ENCODE results near the gene YJU2. TPM values are rescaled to one million over a fixed set of nuclear protein-coding genes. Genes with fewer than 3 reads are reported as not detected.

Gene YJU2
- total RNA-seq, 1 experiment from 2014 or later, result 11.0 TPM

DNA sequence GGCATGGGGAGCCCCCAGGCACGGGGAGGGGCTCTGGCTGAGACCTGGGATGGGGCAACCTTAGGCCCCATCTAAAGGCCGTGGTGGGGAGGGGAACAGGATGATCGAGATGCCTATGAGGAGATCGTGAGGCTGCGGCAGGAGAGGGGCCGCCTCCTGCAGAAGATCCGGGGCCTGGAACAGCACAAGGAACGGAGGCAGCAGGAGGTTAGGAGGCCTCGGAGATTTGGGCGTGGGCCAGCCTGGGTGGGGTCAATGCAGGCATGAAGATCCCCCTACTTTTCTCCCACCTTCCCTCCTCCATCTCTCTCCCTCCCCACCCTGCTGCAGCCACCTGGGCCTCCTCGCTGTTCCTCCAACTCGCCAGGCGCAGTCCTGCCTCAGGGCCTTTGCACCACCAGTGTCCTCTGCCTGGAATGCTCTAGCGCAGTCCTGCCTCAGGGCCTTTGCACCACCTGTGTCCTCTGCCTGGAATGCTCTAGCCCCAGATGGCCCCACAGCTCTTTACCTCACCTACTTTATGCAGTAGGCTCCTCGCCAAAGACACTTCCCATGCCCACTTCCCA is 36.6 kb upstream of the YJU2 start:
- BruUV-seq (replicated peaks), result no TSS peak
- ChIA-PET CTCF (no interaction called here), POLR2A (ENCODE audit: unreplicated experiment) (no interaction called here)

GRCh38 chr19:4213116-4213515 is 33.8 kb upstream of the YJU2 start:
- Histone ChIP-seq H3K27me3 (ENCODE audit: insufficient read depth, low read depth) (no peaks in the 10 kb centered on the region), H2AFZ (no peak overlapping the region), H3K4me3 (no peak overlapping the region), H3K9me2 (ENCODE audit: insufficient read depth) (no peaks in the 10 kb centered on the region), H3K9me3 (ENCODE audit: insufficient read depth, low read depth) (no peaks in the 10 kb centered on the region), H3K4me1 (replicated peaks; ENCODE audit: insufficient read depth) (peaks cover 7% of the 10 kb centered on the region), H3K4me2 (no peak overlapping the region), H3F3A (ENCODE audit: insufficient read depth, low read depth) (peaks cover 6% of the 10 kb centered on the region), H4K20me1 (ENCODE audit: insufficient read depth) (no peaks in the 10 kb centered on the region), H3K36me3 (ENCODE audit: low read depth) (no peaks in the 10 kb centered on the region), H3K27ac (no peak overlapping the region), H3K79me2 (ENCODE audit: low read depth) (no peaks in the 10 kb centered on the region)
- ChIA-PET CTCF (no interaction called here), POLR2A (ENCODE audit: unreplicated experiment) (no interaction called here)
- no peak for DNase-seq
- BruUV-seq (replicated peaks), result no TSS peak
- intact Hi-C loops (cut with micrococcal nuclease; ENCODE audit: unreplicated experiment), result no loop called here
- no peak for TF ChIP-seq CTCF (conservative IDR thresholded peaks at IDR 0.05)
- TF ChIP-seq EZH2 (IDR thresholded peaks at IDR 0.05; ENCODE audit: low read depth), result no peak

More for the DNA sequence above, 36.6 kb upstream of the YJU2 start:
- Histone ChIP-seq H4K20me1 (ENCODE audit: insufficient read depth) (no peaks in the 10 kb centered on the region), H3F3A (ENCODE audit: insufficient read depth, low read depth) (peaks cover 13% of the 10 kb centered on the region), H2AFZ (no peak overlapping the region), H3K4me1 (replicated peaks; ENCODE audit: insufficient read depth) (peaks cover 9% of the 10 kb centered on the region), H3K9me3 (ENCODE audit: insufficient read depth, low read depth) (no peaks in the 10 kb centered on the region), H3K4me3 (no peak overlapping the region), H3K9me2 (ENCODE audit: insufficient read depth) (no peaks in the 10 kb centered on the region), H3K27ac (no peak overlapping the region), H3K36me3 (ENCODE audit: low read depth) (no peaks in the 10 kb centered on the region), H3K4me2 (no peak overlapping the region), H3K79me2 (ENCODE audit: low read depth) (no peaks in the 10 kb centered on the region), H3K27me3 (ENCODE audit: insufficient read depth, low read depth) (no peaks in the 10 kb centered on the region)
- TF ChIP-seq EZH2 (IDR thresholded peaks at IDR 0.05; ENCODE audit: low read depth), result no peak
- TF ChIP-seq CTCF (conservative IDR thresholded peaks at IDR 0.05), result no peak
- intact Hi-C loops (cut with micrococcal nuclease; ENCODE audit: unreplicated experiment), result no loop called here
- no peak for DNase-seq

GRCh38 chr19:4215807-4216206 is 31.1 kb upstream of the YJU2 start:
- Histone ChIP-seq H3K79me2 (ENCODE audit: low read depth) (no peaks in the 10 kb centered on the region), H3K36me3 (ENCODE audit: low read depth) (no peaks in the 10 kb centered on the region), H3K4me1 (replicated peaks; ENCODE audit: insufficient read depth) (no peaks in the 10 kb centered on the region), H2AFZ (no peak overlapping the region), H3F3A (ENCODE audit: insufficient read depth, low read depth) (no peaks in the 10 kb centered on the region), H3K9me3 (ENCODE audit: insufficient read depth, low read depth) (no peaks in the 10 kb centered on the region), H3K27ac (no peak overlapping the region), H3K4me3 (no peak overlapping the region), H3K27me3 (ENCODE audit: insufficient read depth, low read depth) (no peaks in the 10 kb centered on the region), H4K20me1 (ENCODE audit: insufficient read depth) (no peaks in the 10 kb centered on the region), H3K9me2 (ENCODE audit: insufficient read depth) (no peaks in the 10 kb centered on the region), H3K4me2 (no peak overlapping the region)
- intact Hi-C loops (cut with micrococcal nuclease; ENCODE audit: unreplicated experiment), result no loop called here
- TF ChIP-seq EZH2 (IDR thresholded peaks at IDR 0.05; ENCODE audit: low read depth) (no peak), CTCF (conservative IDR thresholded peaks at IDR 0.05) (no peak)
- ChIA-PET CTCF (interaction anchor here (0.6 kb wide), 1 partner anchor 1404 kb away, joined by 4 read pairs; no protein-coding TSS in a partner anchor), POLR2A (ENCODE audit: unreplicated experiment) (no interaction called here)
- BruUV-seq (replicated peaks), result no TSS peak
- no peak for DNase-seq

All from PC-9 (cell line).